ENCODE measurements around the gene CCK.

CCK gene

GRCh38 chr3:42228796-42229195 is 37.2 kb downstream of the CCK start:
- in situ Hi-C loops (cut with HindIII; ENCODE audit: low pct_ligation_motif_present, low sequenced_read_pairs) = no loop called here
- Histone ChIP-seq H3K27ac (no peak overlapping the region), H3K36me3 (replicated peaks) (peaks cover 4% of the 10 kb centered on the region), H3K4me3 (ENCODE audit: low read depth, low read length) (no peak overlapping the region), H3K27me3 (replicated peaks) (no peaks in the 10 kb centered on the region)
- TF ChIP-seq, protein P1, sequence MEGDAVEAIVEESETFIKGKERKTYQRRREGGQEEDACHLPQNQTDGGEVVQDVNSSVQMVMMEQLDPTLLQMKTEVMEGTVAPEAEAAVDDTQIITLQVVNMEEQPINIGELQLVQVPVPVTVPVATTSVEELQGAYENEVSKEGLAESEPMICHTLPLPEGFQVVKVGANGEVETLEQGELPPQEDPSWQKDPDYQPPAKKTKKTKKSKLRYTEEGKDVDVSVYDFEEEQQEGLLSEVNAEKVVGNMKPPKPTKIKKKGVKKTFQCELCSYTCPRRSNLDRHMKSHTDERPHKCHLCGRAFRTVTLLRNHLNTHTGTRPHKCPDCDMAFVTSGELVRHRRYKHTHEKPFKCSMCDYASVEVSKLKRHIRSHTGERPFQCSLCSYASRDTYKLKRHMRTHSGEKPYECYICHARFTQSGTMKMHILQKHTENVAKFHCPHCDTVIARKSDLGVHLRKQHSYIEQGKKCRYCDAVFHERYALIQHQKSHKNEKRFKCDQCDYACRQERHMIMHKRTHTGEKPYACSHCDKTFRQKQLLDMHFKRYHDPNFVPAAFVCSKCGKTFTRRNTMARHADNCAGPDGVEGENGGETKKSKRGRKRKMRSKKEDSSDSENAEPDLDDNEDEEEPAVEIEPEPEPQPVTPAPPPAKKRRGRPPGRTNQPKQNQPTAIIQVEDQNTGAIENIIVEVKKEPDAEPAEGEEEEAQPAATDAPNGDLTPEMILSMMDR (IDR thresholded peaks at IDR 0.05; ENCODE audit: low read depth, low read length, missing control alignments) = peak; percentile 28
- DNase-seq = no peak

DNA sequence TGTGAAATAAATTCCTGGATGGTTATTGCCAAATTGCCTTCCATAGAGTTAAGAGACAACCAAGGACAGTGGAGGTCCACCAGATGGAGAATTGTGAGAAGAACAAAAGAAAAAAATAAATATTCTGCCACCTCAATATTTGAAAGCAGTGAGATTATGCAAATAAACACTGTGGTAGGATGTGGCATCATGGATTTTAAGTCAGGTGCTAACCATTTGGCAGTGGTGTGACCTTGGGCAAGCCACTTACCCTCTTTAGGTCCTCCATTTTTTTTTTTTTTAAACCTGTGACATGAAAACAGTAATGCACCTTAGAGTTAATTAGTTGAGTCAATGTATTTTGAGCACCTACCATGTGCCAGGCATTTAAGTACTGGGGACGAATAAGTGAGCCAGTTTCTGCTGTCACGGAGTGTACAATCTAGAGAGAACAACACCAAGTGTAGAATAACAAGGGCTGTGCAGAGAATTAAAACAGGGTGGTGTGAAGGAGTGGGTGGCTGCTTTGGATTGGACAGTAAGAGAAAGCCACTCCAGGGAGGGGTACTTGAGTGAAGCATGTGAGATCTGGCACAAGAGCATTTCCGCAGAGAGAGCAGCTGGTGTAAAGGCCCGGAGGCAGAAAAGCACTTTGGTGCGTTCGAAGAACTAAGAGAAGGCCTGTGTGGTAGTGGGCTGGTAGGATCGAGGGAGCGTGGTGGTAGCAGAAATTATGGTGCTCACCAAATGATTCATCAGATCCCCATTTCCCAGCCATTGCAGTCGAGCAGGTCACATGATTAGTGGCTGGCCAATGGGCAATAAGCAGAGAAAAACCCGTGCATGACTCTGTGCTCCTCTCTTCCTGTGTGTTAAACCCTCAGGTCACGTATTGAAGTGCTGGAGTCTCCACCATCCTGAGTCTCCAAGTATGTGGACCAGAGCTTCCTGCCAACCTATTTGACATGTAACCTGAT is 39.2 kb downstream of the CCK start:
- in situ Hi-C loops (cut with HindIII; ENCODE audit: low pct_ligation_motif_present, low sequenced_read_pairs) = no loop called here
- TF ChIP-seq, protein P1 (IDR thresholded peaks at IDR 0.05; ENCODE audit: low read depth, low read length, missing control alignments) = no peak
- Histone ChIP-seq H3K27ac (no peak overlapping the region), H3K27me3 (replicated peaks) (no peaks in the 10 kb centered on the region), H3K4me3 (ENCODE audit: low read depth, low read length) (no peak overlapping the region), H3K36me3 (replicated peaks) (peaks cover 14% of the 10 kb centered on the region)
- DNase-seq = no peak

DNA sequence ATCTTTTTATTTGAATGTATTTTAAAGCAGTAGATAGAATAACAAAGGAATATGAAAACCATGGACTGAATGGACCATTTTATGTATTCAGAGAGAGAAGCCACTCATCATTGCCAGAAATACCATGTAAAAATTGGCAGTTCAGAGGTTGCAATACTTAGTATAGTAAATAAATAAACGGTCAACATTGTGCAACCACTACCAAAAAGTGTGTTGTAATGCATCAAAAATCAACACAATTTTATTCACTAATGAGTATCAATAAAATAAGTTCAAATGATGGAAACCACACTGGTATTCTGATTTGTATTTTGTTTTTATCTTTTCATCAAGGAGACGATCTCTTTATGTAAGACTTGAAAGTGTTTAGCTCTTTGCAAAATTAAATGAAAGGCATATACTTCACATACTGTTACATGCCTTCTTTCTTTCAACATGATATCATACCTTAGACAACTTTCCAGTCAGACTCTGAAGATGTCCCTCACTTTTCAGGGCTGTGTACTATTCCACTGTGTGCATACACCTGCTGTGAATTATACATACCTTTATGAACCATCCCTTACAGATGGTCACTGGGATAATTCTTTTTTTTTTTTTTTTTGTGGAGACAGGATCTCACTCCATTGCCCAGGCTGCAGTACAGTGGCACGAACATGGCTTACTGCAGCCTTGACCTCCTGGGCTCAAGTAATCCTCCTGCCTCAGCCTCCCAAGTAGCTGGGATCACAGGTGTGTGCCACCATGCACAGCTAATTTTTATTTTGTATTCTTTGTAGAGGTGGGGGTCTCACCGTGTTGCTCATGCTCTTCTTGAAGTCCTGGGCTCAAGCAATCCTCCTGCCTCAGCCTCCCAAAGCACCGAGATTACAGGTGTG is 40.3 kb downstream of the CCK start:
- no peak overlapping the region for H3K27ac ChIP-seq
- DNase-seq = no peak
- TF ChIP-seq, protein P1 (IDR thresholded peaks at IDR 0.05; ENCODE audit: low read depth, low read length, missing control alignments) = no peak
- in situ Hi-C loops (cut with HindIII; ENCODE audit: low pct_ligation_motif_present, low sequenced_read_pairs) = no loop called here
- H3K27me3 ChIP-seq (replicated peaks) = no peaks in the 10 kb centered on the region
- peaks cover 14% of the 10 kb centered on the region for H3K36me3 ChIP-seq (replicated peaks)
- H3K4me3 ChIP-seq (ENCODE audit: low read depth, low read length) = no peak overlapping the region

GRCh38 chr3:42224658-42225421 is 41.1 kb downstream of the CCK start:
- Histone ChIP-seq H3K27ac (no peak overlapping the region), H3K4me3 (ENCODE audit: low read depth, low read length) (no peak overlapping the region), H3K36me3 (replicated peaks) (peaks cover 21% of the 10 kb centered on the region), H3K27me3 (replicated peaks) (no peaks in the 10 kb centered on the region)
- in situ Hi-C loops (cut with HindIII; ENCODE audit: low pct_ligation_motif_present, low sequenced_read_pairs) = no loop called here
- no peak for DNase-seq
- TF ChIP-seq, protein P1 (IDR thresholded peaks at IDR 0.05; ENCODE audit: low read depth, low read length, missing control alignments) = no peak

DNA sequence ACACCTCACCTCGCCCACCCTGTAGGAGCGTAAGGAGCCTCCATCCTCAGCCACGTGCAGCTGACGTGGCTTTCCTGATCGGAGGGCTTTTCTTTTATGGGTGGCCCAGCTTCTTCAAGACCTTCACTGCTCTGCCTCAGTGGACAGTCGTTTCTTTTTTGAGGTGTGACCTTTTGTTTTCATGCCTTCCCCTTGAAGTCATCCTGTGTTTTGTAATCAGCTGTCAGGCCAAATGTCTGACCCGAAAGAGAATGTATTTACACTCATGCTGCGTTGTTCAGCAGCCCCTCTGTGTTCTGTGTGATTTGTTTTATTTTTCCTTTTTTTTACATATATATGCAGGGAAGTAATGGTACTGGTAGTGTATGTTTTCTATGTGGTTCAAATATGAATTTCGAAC is 41.8 kb downstream of the CCK start:
- H3K27ac ChIP-seq = no peak overlapping the region
- no peak for DNase-seq
- H3K27me3 ChIP-seq (replicated peaks) = no peaks in the 10 kb centered on the region
- peaks cover 23% of the 10 kb centered on the region for H3K36me3 ChIP-seq (replicated peaks)
- in situ Hi-C loops (cut with HindIII; ENCODE audit: low pct_ligation_motif_present, low sequenced_read_pairs) = no loop called here
- TF ChIP-seq, protein P1 (IDR thresholded peaks at IDR 0.05; ENCODE audit: low read depth, low read length, missing control alignments) = no peak
- H3K4me3 ChIP-seq (ENCODE audit: low read depth, low read length) = no peak overlapping the region

Data from brain microvascular endothelial cell (primary cell).